Glomerular visceral epithelial cell (primary cell): ENCODE data around the gene TIMP3.

Source experiments
- DNase-seq: peaks from one replicate; pipeline ENCODE4 v3.0.0-alpha.2; 2016; ENCODE audit errors: extremely low spot score

The TIMP3 gene

GRCh38 chr22:32786027-32786418, 15.5 kb upstream of the TIMP3 start:
- no peak for DNase-seq

- no peak for DNase-seq
These were observed 12.4 kb upstream of the TIMP3 start for GRCh38 chr22:32788904-32789624.

GRCh38 chr22:32789797-32790620, 11.5 kb upstream of the TIMP3 start:
- DNase-seq, result no peak

GRCh38 chr22:32791056-32791455, 10.4 kb upstream of the TIMP3 start:
- DNase-seq, result no peak

DNA sequence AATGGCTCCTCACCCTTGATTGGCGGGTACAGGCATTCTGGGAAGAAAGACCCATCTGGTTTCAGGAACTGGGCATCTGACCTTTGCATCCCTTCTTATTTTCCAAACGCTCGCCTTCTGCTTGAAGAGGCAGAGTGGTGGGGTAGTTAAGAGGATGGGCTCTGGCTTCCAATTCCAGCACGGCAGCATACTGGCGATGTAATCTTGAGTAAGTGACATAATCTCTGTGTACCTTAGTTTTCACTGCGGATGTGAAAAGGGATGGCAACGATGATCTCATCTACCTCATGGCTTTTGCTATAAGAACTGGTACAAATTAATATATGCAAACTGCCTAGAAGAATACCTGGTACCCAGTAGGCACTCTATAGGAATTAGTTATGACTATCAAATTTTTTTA, 10.0 kb upstream of the TIMP3 start:
- no peak for DNase-seq

DNA sequence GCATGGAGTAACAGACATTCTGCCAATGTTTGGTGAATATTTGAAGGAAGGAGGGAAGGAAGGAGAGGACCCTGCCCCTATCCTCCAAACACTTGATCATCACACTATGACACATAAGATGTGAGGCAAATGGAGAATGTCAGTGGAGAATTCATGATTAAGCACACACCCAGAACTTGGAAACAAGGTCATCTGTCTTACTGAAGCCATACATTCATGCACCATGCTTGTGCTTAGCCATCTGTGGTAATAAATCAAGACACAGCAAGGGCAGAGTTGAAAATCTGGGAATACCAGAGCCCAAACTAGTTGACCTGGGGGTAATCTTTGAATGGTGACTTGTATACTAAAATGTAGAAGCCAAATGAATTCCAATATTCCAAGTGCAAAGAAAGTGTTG, 7.9 kb upstream of the TIMP3 start:
- DNase-seq, result no peak

DNA sequence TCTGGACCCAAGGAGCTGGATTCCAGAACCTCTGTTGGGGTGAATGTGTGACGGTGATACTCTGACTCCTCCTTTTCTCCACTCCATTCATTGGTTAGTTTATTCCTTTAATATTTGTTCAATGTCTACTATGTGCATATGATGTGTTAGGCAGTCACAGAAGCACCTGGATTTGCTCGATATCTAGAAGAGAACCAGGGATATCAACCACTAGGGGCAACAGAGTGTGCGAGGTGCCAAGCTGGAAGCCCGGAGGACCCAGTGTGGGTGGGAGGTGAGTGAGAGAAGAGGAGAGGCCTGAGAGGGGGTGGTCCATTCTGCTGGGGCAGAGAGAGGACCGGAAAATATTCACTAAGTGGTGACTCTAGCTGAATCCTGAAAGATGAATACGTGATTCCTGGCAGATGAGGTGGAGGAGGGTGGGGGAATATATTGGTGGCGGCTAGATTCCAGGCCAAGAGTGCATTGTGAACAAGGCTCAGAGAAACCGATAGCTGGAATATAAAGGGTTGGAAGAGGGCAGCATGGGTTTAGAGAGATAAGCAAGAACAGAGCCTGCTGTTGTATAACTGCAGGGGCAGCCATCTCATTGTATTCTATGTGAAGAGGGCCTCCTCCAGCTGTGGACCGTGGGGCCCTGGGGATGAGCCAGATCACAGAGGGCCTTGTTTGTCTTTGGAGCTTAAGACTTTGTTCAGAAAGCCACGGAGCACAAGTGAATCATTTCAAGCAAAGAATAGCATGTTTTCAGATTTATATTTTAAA, 6.9 kb upstream of the TIMP3 start:
- DNase-seq, result no peak

- DNase-seq, result no peak
These were observed 6.3 kb upstream of the TIMP3 start for GRCh38 chr22:32795214-32795596.

DNA sequence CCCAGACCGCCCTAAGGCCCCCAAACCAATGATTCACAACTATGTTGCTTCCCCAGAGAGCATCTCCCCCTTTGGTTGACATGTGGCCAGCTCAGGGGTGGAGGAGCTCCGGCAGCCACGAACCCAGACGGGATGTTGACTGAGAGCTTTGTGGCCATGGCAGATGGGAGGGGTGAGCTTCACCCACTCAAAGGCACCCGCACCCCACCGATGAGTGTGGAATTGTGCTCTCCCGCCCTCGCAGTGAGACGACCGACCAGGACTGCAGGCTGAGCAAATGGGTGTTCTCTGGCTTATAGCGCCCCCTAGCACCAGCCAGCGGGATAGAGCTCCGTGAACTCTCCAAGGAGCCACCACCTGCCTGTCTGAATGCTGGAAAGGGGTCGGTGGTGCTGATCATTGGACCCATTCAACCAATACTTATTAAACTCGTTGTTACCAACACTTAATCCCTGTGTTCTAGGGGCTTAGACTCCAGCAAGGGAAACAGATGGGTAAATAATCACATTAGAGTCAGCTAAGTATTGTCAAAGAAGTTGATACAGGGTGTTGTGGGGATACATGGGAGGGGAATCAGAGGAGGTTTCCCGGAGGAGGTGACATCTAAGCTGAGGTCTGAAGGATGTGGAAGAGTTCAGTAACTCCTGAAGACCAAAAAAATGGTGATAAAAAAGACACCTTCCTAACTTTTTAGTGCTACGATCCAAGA, 4.5 kb upstream of the TIMP3 start:
- DNase-seq, result no peak

DNA sequence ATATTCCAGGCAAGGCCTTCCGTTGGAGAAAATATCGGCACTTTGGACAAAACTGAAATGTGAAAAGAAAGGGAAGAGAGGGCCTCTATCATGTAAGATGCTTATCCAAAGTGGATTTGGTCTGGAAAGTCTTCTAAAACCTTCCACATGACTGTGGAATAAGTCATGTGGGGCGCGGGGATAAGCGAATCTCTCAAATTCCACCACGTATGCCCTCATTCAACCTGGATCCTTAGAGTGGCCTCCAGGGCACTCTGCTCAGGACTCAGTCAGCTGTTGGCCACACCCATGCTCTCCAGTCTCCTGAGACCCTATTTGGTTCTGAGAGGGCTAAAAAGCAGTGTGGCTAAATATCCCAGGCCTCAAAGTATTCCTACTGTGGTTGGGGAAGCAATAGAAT, 2.0 kb upstream of the TIMP3 start:
- DNase-seq, result no peak

GRCh38 chr22:32800158-32800882, 1.2 kb upstream of the TIMP3 start:
- DNase-seq, result no peak

DNA sequence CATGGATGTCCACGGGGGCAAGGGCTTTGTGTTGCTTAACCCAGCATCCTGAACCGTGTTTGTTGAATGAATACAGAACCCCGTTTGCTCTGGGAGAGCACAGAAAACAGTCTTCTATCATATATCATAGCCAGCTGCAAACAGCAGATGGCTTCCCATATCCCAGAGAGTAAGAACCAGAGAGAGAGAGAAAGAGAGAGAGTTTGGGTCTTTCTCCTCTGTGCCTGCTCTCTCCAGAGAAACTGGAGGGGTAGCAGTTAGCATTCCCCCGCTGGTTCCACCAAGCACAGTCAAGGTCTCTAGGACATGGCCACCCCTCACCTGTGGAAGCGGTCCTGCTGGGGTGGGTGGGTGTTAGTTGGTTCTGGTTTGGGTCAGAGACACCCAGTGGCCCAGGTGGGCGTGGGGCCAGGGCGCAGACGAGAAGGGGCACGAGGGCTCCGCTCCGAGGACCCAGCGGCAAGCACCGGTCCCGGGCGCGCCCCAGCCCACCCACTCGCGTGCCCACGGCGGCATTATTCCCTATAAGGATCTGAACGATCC, 440 bp upstream of the TIMP3 start:
- DNase-seq, result no peak

- DNase-seq, result no peak
These were observed 796 bp downstream of the TIMP3 start for GRCh38 chr22:32802237-32802765.

DNA sequence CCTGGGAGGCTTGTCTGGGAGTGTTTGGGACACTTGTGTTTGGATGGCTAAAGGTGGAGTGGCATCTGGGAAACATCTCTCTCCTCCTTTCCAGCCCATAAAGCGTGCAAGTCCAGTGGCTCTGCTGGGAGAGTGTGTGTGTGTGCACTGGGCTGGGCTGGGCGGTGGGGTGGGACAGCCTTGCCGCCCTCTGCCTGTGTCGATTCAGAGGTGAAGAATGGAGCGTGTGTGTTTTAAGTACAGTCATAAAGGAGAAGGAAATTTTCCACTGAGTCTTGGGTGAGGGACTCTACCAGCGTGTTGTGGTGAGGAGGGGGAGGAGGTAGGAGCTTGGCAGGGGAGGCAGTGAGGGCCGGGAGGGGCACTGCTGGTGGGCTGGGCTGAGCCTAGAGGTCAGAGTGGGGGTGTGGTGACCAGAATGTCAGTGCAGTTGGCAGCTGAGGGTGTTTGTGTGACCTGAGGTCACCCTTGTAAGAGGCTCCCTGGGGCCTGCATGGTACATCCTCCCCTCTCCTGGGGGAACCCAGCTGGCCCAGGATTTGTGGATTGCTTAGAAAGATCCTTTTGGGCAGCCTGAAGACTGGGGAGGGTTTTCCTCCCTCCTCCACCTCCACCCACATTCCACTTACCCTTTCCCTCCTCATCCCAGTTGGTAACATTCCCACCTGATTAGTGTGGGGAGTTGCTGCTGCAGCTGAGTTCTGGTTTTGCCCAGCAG, 1.7 kb downstream of the TIMP3 start:
- DNase-seq, result no peak

DNA sequence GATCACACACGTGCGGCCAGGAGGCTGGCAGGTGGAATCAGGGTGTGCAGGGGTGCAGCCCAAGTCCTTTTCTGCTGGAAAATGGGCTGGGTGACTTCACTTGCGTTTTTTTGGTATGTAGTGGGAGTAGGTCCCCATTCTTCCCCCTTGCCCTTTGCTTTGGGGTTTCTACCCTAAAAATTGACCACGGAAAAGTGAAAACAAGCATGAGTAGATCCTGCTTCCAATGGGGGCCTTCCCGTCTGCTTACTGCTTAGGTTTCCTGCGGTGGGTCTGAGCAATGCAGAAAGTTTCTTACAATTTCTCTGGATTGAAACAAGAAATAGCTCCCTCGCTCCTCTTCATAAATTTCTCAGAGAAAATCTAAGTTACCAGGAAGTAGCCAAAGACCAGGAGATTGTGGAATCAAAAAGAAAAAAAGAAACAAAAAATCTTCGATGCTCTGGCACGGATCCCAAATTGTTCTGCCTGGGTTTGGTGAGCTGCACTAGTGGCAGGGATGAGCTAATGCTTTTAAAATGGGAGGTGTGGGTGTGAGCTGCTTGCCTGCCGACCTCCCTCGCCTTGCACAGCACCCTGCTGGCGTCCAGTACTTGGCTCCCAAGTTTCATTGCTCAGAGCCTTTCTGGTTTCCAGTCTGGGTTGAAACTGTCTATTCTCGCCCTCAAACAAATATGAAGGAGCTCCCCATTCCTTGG, 2.4 kb downstream of the TIMP3 start:
- DNase-seq, result no peak

GRCh38 chr22:32804531-32805360, 3.2 kb downstream of the TIMP3 start:
- no peak for DNase-seq

DNA sequence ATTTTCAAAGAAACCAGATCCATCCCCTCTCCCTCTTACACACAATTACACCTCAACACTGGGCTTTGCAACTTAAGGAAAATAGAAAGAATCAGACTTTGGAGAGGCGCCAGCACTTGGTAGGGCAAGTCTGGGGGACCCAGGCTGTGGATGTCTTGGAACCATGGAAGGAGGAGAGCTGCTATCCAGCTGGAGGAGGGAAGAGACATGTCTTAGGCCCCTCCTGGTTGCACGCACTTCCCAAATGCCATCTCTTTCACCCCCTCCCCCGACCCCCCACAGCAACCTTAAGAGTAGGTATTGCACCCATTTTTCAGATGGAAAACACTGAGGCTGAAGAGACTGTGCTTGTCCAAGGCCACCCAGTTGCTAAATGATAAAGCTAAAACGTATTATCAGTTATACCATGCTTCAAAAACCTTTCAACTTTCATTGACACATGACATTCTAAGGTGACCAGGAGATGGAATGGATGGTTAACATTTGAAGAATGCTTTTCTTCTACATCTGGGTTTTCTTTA, 3.9 kb downstream of the TIMP3 start:
- no peak for DNase-seq

DNA sequence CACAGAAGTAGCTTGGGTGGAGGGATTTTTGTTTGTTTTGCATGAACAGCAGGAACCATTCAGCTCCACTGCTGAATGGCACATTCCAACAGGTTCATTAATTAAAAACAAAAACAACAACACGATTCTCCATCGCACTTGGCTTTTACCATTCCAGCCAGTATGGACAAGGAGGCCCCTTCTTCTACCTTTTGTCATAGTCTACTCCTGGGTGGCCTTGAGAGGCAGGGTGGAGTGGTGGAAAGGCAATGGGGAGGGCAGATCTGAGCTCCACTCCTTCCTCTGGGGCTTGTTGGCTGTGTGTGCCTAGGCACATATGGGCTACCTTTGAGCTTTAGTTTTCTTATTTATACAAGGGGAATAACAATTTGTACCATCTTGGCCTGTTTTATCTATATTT, 4.8 kb downstream of the TIMP3 start:
- no peak for DNase-seq
